ENCODE results near the gene KIF22. TPM values are rescaled to one million over a fixed set of nuclear protein-coding genes. Genes with fewer than 3 reads are reported as not detected.
"Not testable (repeated sequence)": the region's sequence is repeated elsewhere in the genome, so short reads cannot be mapped to it uniquely, and the experiment has no call there.

Gene KIF22
- total RNA-seq, 4 donors from 2014 or later = 37.6 to 159 (median 59.5) TPM

GRCh38 chr16:29777576-29778350 is 12.8 kb upstream of the KIF22 start, which contains the start of gene ZG16:
Gene ZG16, plus strand, starts transcription at chr16:29778256. Its CDS starts 1,011 bp downstream, at chr16:29779267.
- no peaks in the 10 kb centered on the region for H3K4me1 ChIP-seq
- no peak for DNase-seq
- 68 to 81% methylated on average over 2 to 10 of the region's 10 CpGs for WGBS, 2 donors (ENCODE audit: low coverage in 1 of 2)
- in situ Hi-C loops (cut with MboI; ENCODE audit: low pct_ligation_motif_present in 1 of 4, low pct_unique_long_range_greater_than_20kb in 1 of 4, low sequenced_read_pairs in 3 of 4) = no loop called here
- no peaks in the 10 kb centered on the region for H3K36me3 ChIP-seq
- peak within 1 kb of the TSS in 2 of 4 donors; percentile 15 to 26 for H3K4me3 ChIP-seq
- H3K9me3 ChIP-seq = no peaks in the 10 kb centered on the region
- H3K27me3 ChIP-seq = no peaks in the 10 kb centered on the region
- intact Hi-C loops (cut with DNase I; ENCODE audit: low total_unique reads) = no loop called here
- TF ChIP-seq POLR2AphosphoS5 (IDR thresholded peaks at IDR 0.05) (peak in 1 of 3 donors; percentile 11), POLR2A (IDR thresholded peaks at IDR 0.05) (peak; percentile 50), EP300 (IDR thresholded peaks at IDR 0.05; ENCODE audit: low read depth) (no peak)
- H3K27ac ChIP-seq = peak within 1 kb of the TSS in 3 of 4 donors; percentile 8 to 45 (median 21)

DNA sequence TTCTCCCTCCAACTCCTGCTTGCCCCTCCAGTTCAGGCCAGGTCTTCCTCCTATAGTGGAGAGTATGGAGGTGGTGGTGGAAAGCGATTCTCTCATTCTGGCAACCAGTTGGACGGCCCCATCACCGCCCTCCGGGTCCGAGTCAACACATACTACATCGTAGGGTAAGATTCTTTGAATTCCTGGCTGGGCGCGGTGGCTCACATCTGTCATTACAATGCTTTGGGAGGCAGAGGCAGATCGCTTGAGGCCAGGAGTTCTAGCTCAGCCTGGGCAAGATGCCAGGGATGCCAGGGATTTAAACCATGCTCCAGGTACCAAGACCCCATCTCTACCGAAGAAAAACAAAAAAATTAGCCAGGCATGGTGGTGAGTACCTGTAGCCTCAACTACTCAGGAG is 11.1 kb upstream of the KIF22 start:
- intact Hi-C loops (cut with DNase I; ENCODE audit: low total_unique reads) = no loop called here

DNA sequence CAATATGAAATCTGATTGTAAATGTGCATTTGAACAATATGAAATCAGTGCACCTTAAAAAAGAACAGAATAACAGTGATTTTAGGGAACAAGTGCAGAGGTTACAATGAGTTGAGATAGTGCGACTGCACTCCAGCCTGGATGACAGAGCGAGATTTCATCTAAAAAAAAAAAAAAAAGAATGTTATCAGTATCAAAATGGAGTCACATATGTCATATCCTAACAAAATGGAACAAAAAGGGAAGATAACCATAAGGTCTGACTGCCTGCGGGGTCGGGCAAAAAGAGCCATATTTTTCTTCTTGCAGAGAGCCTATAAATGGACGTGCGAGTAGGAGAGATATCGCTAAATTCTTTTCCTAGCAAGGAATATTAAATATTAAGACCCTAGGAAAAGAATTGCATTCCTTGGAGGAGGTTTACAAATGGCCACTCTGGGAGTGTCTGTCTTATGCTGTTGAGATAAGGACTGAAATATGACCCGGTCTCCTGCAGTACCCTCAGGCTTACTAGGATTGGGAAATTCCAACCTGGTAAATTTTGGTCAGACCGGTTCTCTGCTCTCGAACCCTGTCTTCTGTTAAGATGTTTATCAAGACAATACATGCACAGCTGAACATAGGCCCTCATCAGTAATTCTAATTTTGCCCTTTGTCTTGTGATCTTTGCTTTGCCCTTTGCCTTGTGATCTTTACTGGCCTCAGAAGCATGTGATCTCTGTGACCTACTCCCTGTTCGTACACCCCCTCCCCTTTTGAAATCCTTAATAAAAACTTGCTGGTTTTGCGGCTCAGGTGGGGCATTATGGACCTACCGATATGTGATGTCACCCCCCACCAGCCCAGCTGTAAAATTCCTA is 7.2 kb upstream of the KIF22 start:
- H3K27ac ChIP-seq; in situ Hi-C loops (cut with MboI; ENCODE audit: low pct_ligation_motif_present in 1 of 4, low pct_unique_long_range_greater_than_20kb in 1 of 4, low sequenced_read_pairs in 3 of 4); H3K36me3 ChIP-seq; H3K9me3 ChIP-seq; H3K4me1 ChIP-seq; intact Hi-C loops (cut with DNase I; ENCODE audit: low total_unique reads); DNase-seq; H3K4me3 ChIP-seq; H3K27me3 ChIP-seq: not testable (repeated sequence)
- WGBS, 2 donors (ENCODE audit: low coverage in 1 of 2) = 87 to 94% methylated on average over 5 to 13 of the region's 13 CpGs

More for the DNA sequence above, 11.1 kb upstream of the KIF22 start:
- peak overlapping the region in 2 of 4 donors; percentile 15 to 26 for H3K4me3 ChIP-seq
- no peaks in the 10 kb centered on the region for H3K4me1 ChIP-seq
- TF ChIP-seq, protein P1, sequence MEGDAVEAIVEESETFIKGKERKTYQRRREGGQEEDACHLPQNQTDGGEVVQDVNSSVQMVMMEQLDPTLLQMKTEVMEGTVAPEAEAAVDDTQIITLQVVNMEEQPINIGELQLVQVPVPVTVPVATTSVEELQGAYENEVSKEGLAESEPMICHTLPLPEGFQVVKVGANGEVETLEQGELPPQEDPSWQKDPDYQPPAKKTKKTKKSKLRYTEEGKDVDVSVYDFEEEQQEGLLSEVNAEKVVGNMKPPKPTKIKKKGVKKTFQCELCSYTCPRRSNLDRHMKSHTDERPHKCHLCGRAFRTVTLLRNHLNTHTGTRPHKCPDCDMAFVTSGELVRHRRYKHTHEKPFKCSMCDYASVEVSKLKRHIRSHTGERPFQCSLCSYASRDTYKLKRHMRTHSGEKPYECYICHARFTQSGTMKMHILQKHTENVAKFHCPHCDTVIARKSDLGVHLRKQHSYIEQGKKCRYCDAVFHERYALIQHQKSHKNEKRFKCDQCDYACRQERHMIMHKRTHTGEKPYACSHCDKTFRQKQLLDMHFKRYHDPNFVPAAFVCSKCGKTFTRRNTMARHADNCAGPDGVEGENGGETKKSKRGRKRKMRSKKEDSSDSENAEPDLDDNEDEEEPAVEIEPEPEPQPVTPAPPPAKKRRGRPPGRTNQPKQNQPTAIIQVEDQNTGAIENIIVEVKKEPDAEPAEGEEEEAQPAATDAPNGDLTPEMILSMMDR (IDR thresholded peaks at IDR 0.05) = no peak
- TF ChIP-seq POLR2AphosphoS5 (IDR thresholded peaks at IDR 0.05) (no peak), EP300 (IDR thresholded peaks at IDR 0.05; ENCODE audit: low read depth) (no peak), POLR2A (IDR thresholded peaks at IDR 0.05) (no peak)
- H3K9me3 ChIP-seq = no peaks in the 10 kb centered on the region
- DNase-seq = no peak
- in situ Hi-C loops (cut with MboI; ENCODE audit: low pct_ligation_motif_present in 1 of 4, low pct_unique_long_range_greater_than_20kb in 1 of 4, low sequenced_read_pairs in 3 of 4) = no loop called here
- WGBS, 2 donors (ENCODE audit: low coverage in 1 of 2) = 81% methylated on average over 10 of the region's 10 CpGs; no CpG with 5 or more reads in 1 of the 2 donors
- no peaks in the 10 kb centered on the region for H3K36me3 ChIP-seq
- H3K27ac ChIP-seq = peak overlapping the region in 3 of 4 donors; percentile 8 to 45 (median 19)
- H3K27me3 ChIP-seq = no peaks in the 10 kb centered on the region

- Histone ChIP-seq H3K36me3 (no peaks in the 10 kb centered on the region), H3K4me3 (no peak overlapping the region), H3K4me1 (peaks cover 0 to 3% (median 2%) of the 10 kb centered on the region in 4 donors), H3K9me3 (no peaks in the 10 kb centered on the region), H3K27ac (no peak overlapping the region), H3K27me3 (no peaks in the 10 kb centered on the region)
- no peak for TF ChIP-seq EP300 (IDR thresholded peaks at IDR 0.05; ENCODE audit: low read depth)
- TF ChIP-seq POLR2A (IDR thresholded peaks at IDR 0.05) = no peak
- TF ChIP-seq POLR2AphosphoS5 (IDR thresholded peaks at IDR 0.05) = no peak
- TF ChIP-seq, protein P1 (IDR thresholded peaks at IDR 0.05) = no peak
- intact Hi-C loops (cut with DNase I; ENCODE audit: low total_unique reads) = no loop called here
- DNase-seq = no peak
- 84 to 89% methylated on average over 2 of the region's 2 CpGs for WGBS, 2 donors (ENCODE audit: low coverage in 1 of 2)
- in situ Hi-C loops (cut with MboI; ENCODE audit: low pct_ligation_motif_present in 1 of 4, low pct_unique_long_range_greater_than_20kb in 1 of 4, low sequenced_read_pairs in 3 of 4) = no loop called here
These were observed 6.4 kb upstream of the KIF22 start for GRCh38 chr16:29784157-29784556.
